ENCODE measurements around the gene ERMN. TPM values are rescaled to one million over a fixed set of nuclear protein-coding genes. Genes with fewer than 3 reads are reported as not detected.

The ERMN gene
- total RNA-seq = not detected in 2 replicates

DNA sequence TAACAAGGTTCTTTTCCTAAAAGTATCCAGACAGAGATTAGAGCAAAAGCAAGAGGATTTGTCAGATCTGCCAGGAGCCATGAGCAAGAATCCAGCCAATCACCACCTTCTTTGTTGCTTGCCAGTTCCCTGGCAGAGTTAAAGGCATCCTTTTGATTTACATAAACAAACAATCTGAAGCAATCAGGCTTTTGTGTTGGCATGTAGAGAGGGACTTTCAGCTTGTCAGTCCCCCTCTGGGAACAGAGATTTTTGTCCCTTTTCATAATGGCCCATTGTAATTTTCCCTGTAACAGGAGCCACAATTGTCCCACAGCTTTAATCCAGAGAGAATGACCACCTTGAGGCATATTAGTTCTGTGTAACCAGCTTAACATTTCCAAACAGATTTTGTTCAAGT is at the start of gene ERMN:
Gene ERMN, minus strand, starts transcription at position 39 of the 400 bp plus-strand sequence. CDS start 182 bp downstream, outside the sequence.

Other genes with a start within 250 kb of the ERMN start
- 5.3 and 7.6 TPM in 2 replicates for gene GALNT5, start 68.1 kb downstream of the ERMN start, total RNA-seq
- not detected in 2 replicates for gene CYTIP, start 118.3 kb upstream of the ERMN start, total RNA-seq

Measured in epithelial cell of alveolus of lung (primary cell).